Measurements from ENCODE around the gene SLCO4A1.

SLCO4A1 gene

DNA sequence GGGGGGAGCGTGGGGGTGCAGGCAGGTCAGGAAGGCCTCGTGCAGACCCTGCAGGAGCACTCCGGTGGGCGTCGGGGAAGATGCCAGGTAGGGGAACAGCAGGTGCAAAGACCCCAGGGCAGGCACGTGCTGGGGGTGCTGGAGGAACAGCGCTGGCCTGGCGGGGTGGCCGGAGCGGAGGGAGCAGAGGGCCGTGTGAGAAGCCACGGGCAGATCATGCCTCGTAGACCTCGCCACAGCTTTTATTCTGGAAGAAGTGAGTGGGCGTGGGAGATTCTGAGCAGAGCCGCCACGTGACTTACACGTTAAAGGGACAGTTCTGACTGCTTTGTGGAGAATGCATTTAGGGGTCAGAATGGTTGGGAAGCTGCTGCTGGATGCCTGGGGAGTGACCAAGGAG, 75.6 kb downstream of the SLCO4A1 start:
- no peak for DNase-seq (ENCODE audit: low spot score)

DNA sequence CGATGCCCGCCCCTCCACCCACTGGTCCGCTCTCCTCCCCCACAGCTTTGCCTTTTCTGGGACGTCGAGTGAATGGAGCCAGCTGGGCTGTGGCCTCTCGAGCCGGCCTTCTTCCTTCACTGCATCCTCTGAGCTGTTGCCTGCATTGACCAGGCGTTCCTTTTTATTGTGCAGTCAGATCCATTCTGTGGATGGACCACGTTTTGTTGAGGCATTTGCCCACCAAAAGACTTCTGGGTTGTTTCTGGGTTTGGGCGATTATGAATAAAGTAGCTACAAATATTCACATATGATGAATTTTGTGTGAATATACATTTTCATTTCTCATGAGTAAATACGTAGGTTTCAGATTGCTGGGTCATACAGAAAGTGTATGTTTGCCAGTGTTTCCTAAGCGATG, 76.2 kb downstream of the SLCO4A1 start:
- DNase-seq (ENCODE audit: low spot score): no peak

DNA sequence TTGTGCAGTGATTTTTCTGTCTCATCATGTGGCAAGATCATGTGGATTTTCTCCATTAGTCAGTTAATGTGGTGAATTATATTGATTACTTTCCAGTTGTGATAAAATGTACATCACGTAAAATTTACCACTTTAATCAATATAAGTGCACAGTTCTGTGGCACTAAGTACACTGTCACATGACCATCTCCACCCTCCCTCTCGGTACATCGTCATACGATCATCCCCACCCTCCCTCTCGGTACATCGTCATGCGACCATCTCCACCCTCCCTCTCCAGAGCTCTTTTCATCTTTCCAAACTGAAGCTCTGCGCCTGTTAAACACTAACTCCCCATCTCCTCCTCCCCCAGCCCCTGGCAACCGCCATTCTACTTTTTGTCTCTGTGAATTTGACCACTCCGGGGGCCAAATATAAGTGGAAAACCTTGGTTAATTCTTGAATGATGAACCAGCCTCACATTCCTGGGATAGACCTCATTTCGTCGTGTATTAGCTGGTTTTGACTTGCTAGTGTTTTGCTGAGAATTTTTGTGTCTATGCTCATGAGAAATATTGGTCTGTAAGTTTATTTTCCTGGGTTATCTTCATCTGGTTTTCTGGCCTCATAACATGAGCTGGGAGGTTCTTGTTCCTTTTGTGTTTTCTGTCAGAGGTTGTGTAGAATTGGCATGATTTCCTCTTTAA, 77.1 kb downstream of the SLCO4A1 start:
- no peak for DNase-seq (ENCODE audit: low spot score)

Measured in SW480 (cell line).